Effector memory CD4-positive, alpha-beta T cell (primary cell): Measurements from ENCODE around the gene MCF2L2.

Source experiments
- DNase-seq, 3 donors: peaks; one replicate each; pipeline ENCODE4 v3.0.0-alpha.2; 2020
- H3K27ac ChIP-seq: 2 replicates; pipeline ENCODE4 v1.7.0; 2013; ENCODE audit warnings: mild to moderate bottlenecking, low read length, moderate library complexity; ENCODE audit not compliant: insufficient read depth, poor library complexity, severe bottlenecking
- H3K27me3 ChIP-seq: replicated peaks from 2 replicates; pipeline ENCODE4 v1.7.0; 2013; ENCODE audit warnings: mild to moderate bottlenecking, low read length; ENCODE audit not compliant: insufficient read depth, control insufficient read depth, poor library complexity, severe bottlenecking
- H3K36me3 ChIP-seq: 2 replicates; pipeline ENCODE4 v1.7.0; 2013; ENCODE audit warnings: mild to moderate bottlenecking, low read length, moderate library complexity; ENCODE audit not compliant: control insufficient read depth, insufficient read depth
- H3K4me1 ChIP-seq: 2 replicates; pipeline ENCODE4 v1.7.0; 2013; ENCODE audit warnings: low read length, mild to moderate bottlenecking; ENCODE audit not compliant: control insufficient read depth, insufficient read depth, poor library complexity, severe bottlenecking
- H3K4me3 ChIP-seq: 2 replicates; pipeline ENCODE4 v1.7.0; 2013; ENCODE audit warnings: low read length, low read depth, mild to moderate bottlenecking; ENCODE audit not compliant: insufficient read depth, poor library complexity, severe bottlenecking
- H3K9me3 ChIP-seq: 2 replicates; pipeline ENCODE4 v1.7.0; 2013; ENCODE audit warnings: mild to moderate bottlenecking, low read length, moderate library complexity; ENCODE audit not compliant: control insufficient read depth

The MCF2L2 gene

DNA sequence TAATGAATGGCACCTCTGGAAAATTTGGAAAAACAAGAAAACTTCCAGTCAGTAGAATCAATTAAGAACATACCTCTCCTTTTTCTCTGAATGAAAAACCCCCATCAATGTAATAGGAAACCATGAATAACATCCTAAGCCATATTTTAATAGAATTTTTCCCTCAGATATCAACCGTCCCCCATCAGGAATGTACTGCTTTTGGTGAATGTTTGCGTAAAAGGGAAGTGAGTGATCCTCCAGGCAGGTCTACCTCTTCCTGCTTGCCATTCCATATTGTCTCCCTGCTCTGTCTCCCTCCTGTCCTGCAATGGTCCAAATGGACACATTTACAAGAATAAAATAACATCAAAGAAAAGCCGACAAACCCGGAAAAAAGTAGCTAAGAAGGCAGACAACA, 296.7 kb downstream of the MCF2L2 start:
- Histone ChIP-seq H3K4me3 (no peak overlapping the region), H3K27ac (no peak overlapping the region), H3K4me1 (no peaks in the 10 kb centered on the region), H3K36me3 (no peaks in the 10 kb centered on the region), H3K27me3 (no peaks in the 10 kb centered on the region), H3K9me3 (no peaks in the 10 kb centered on the region)
- DNase-seq = no peak

DNA sequence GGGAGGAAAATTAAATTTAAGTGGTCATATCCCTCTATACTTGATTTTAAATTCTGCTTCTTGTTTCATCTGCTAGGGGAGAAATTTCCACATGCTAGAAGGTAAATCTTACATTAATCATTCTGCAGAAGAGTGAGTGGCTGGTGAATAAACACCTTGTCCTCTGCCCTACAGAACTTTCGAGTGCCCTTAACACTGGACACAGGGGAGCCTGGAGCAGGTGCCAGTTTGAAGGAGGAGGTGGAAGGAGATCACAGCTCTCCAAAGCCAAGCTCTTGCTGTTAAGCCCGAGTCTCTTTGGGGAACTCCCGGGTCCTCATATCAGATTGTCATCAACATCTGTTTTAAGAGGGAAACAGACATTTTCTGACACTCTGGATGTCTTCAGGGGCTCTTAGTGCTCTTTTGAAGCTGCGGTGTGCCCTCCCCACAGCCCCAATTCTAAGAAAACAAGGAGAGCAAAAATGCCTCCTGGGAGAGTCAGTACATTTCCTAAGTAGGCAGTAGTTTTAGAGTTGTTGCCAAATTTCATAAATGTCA, 297.2 kb downstream of the MCF2L2 start:
- DNase-seq = no peak
- Histone ChIP-seq H3K4me1 (no peaks in the 10 kb centered on the region), H3K27ac (no peak overlapping the region)

DNA sequence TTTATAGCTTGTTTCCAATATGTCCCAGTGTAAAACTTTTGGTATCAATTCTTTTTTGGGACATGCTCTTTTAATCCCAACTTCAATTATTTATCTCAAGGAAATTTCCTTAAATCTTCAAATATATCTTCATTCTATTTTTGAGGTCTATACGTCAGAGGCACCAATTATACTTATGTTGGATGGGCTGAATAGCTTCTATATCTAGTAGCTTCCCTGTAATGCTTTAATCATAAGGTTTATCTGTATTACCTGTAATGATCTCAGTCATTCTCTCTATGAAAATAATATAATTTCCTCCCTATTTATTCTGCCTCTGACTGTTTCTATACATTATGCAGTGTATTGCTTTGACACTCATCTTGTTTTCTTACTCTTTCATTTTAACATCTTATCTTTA, 299.2 kb downstream of the MCF2L2 start:
- Histone ChIP-seq H3K27me3 (no peaks in the 10 kb centered on the region), H3K4me1 (no peaks in the 10 kb centered on the region), H3K27ac (no peak overlapping the region), H3K36me3 (no peaks in the 10 kb centered on the region), H3K4me3 (no peak overlapping the region), H3K9me3 (no peaks in the 10 kb centered on the region)
- DNase-seq = no peak

More for the DNA sequence above, 297.2 kb downstream of the MCF2L2 start:
- Histone ChIP-seq H3K27me3 (no peaks in the 10 kb centered on the region), H3K9me3 (no peaks in the 10 kb centered on the region), H3K36me3 (no peaks in the 10 kb centered on the region), H3K4me3 (no peak overlapping the region)

DNA sequence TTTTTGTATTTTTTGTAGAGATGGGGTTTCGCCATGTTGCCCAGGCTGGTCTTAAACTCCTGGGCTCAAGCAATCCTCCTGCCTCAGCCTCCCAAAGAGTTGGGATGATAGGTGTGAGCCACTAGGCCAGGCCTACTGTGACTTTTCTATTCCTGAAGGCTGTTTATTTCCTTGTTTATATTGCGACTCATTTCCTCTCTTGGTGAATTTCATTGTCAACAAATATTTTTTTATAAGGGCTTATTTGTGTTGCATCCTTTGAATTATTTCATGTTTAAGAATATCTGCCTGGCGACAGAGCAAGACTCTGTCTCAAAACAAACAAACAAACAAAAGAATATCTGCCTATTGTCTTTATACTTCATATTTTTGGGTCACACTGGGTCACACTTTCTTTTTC, 299.7 kb downstream of the MCF2L2 start:
- Histone ChIP-seq H3K4me1 (no peaks in the 10 kb centered on the region), H3K4me3 (no peak overlapping the region), H3K36me3 (no peaks in the 10 kb centered on the region), H3K27ac (no peak overlapping the region), H3K9me3 (no peaks in the 10 kb centered on the region), H3K27me3 (no peaks in the 10 kb centered on the region)
- DNase-seq = no peak
